WI38 (cell line): ENCODE results near the gene ZNF778.

Source experiments
- H3K4me3 ChIP-seq: 2 replicates; pipeline ENCODE4 v1.5.1; 2011; ENCODE audit warnings: low read depth, mild to moderate bottlenecking, control low read depth, low read length
- CTCF ChIP-seq: IDR thresholded peaks from 2 replicates; pipeline ENCODE4 v1.5.1; 2012; ENCODE audit warnings: low read depth, mild to moderate bottlenecking, control low read depth, low read length

The ZNF778 gene

DNA sequence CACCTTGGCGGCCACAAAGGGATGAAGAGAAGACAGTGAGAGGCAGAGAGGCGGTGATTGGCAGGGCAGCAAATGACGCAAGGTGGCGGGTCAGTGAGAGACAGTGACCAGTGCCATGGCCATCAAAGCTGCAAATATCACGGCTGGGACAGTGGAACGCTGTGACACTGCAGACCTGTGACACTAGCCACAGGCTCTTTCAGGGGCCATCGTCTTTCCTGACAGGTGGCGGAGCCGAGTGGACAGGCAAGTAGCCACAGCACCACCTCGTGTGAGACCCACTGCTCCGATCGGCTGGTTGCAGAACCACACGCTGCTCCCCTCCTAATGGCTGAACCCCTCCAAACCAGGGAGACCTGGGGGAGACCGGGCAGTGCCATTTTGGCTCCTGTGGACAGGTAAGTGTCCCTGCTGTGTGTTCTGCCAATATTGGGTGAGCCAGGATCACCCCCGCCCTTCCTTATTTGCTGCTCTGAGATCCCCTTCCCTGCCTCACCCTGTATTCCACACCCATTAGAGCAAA, 7.9 kb upstream of the ZNF778 start:
- H3K4me3 ChIP-seq = no peak overlapping the region
- TF ChIP-seq CTCF = no peak

DNA sequence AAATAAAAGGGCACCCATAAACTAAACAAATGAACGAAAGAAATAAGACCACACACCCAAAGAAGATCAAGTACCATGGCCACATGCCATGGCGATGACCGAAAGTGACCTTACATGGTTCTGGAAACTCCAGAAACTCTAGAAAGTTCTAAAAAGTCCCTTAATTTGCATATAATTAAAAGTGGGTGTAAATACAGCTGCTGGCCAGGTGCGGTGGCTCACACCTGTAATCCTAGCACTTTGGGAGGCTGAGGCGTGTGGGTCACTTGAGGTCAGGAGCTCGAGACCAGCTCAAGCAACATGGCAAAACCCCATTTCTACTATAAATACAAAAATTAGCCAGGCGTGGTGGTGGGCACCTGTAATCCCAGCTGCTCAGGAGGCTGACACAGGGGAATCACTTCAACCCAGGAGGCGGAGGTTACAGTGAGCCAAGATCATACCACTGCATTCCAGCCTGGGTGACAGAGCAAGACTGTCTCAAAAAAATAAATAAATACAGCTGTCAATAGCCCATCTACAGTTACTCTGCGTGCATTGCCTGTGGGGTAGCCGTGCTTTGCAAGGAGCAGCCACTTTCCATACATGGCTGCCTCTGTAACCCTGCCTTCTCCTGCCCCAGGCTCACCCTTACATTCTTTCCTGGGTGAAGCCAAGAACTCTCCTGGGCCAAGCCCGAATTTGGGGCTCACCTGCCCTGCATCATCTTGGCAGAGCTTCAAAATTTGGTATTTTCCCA, 7.2 kb upstream of the ZNF778 start:
- no peak overlapping the region for H3K4me3 ChIP-seq
- TF ChIP-seq CTCF = no peak

DNA sequence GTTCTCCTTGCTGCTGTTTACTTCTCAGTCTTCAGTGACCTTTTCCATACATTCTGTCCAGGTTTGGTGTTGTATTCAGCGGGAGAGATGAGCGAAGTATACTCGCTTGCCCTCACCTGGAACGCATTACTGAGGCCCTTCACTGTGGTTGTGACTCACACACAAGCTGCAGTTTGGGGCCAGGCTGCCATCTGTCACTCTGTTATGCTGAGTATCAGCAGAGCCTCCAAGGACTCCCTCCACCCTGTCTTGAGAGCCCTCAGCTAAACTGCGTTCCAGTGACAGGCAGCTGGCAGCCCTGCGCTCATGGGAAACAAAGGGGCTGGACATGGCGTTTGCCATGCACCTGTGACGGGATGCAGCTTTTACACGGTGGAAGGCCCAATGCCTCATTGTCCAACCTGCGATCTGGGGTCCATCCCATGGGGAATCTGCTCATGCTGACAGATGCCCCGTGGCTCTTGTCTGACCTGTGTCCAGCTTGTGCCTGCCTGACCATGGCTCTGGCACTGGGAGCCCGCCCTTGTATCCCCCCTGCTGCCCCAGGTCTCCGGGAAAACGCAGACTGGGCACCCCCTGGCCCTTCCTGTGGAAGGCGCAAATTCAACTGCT, 6.5 kb upstream of the ZNF778 start:
- TF ChIP-seq CTCF = no peak
- no peak overlapping the region for H3K4me3 ChIP-seq

- peak; percentile 50 for TF ChIP-seq CTCF
- peak overlapping the region; percentile 96 for H3K4me3 ChIP-seq
Observed at GRCh38 chr16:89216315-89217137, 977 bp upstream of the ZNF778 start.

DNA sequence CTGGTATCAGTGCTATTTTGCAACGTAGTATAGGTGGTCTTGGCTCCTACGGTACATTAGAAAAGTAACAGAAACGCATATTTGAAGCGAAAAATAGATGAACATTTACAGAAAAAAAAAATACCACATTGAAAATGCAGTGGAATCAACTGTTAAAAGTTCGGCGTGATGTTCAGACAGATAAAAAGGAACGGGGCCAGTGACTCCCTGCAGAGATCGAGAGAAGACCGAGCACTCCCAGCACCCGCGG, 440 bp upstream of the ZNF778 start:
- peak overlapping the region; percentile 96 for H3K4me3 ChIP-seq
- TF ChIP-seq CTCF = no peak

DNA sequence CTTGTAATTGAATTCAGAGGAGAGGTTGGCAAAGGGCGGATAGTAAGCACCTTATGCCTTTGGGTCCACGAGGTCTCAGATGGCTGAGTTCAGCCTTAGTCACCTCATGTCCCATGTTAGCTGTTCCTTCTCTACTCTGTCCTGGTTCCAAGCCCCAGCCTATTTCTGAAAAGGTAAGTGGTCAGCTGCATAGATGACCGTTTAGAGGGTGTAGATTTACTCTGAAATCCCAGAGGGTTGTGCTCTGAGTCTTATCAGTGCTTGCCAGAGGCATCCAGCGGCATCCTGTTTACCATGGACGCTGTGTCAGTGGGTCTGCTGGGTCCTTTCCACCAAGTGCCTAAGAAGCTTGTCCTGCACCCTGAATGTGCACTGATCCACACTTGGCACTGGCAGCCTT, 1.9 kb downstream of the ZNF778 start:
- no peak for TF ChIP-seq CTCF
- H3K4me3 ChIP-seq = no peak overlapping the region

DNA sequence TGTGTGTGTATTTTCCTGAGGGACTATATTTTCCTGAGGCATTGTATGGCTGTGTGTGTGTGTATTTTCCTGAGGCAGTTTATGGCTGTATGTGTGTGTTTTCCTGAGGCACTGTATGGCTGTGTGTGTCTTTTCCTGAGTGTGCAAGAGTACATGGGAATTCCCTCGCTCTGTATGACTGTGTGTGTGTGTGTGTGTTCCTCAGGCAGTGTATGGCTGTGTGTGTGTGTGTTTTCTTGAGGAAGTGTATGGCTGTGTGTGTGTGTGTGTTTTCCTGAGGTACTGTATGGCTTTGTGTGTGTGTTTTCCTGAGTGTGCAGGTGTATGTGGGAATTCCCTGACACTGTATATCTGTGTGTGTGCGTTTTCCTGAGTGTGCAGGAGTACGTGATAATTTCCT, 4.1 kb downstream of the ZNF778 start:
- H3K4me3 ChIP-seq = no peak overlapping the region
- TF ChIP-seq CTCF = no peak
